OCI-LY1 (cell line): ENCODE results near the gene ZNF256.

Source experiments
- H2AFZ ChIP-seq: fragments of 200-600 bp; sonication (generic), shearing (Covaris generic); 2 replicates; pipeline ENCODE4 v1.6.0; 2014; ENCODE audit warnings: antibody characterized with exemption, mild to moderate bottlenecking, low read length
- H3F3A ChIP-seq: fragments of 200-600 bp; sonication (generic), shearing (Covaris generic); 2 replicates; pipeline ENCODE4 v1.6.0; 2014; ENCODE audit warnings: mild to moderate bottlenecking, antibody characterized with exemption, low read length, moderate library complexity; ENCODE audit not compliant: insufficient read depth
- H3K27ac ChIP-seq: fragments of 200-600 bp; sonication (generic); 2 replicates; pipeline ENCODE4 v1.5.1; 2014; ENCODE audit warnings: low read length, mixed run types, mild to moderate bottlenecking, low read depth; ENCODE audit not compliant: poor library complexity, severe bottlenecking
- H3K27me3 ChIP-seq: fragments of 200-600 bp; sonication (generic); 2 replicates; pipeline ENCODE4 v1.6.0; 2014; ENCODE audit warnings: antibody characterized with exemption, mild to moderate bottlenecking, low read length, moderate library complexity; ENCODE audit not compliant: insufficient read depth
- H3K36me3 ChIP-seq: fragments of 200-600 bp; sonication (generic); 2 replicates; pipeline ENCODE4 v1.6.1; 2014; ENCODE audit warnings: mild to moderate bottlenecking, antibody characterized with exemption, low read length, moderate library complexity, mixed read lengths; ENCODE audit not compliant: insufficient read depth
- H3K4me1 ChIP-seq: fragments of 200-600 bp; sonication (generic); 2 replicates; pipeline ENCODE4 v1.5.1; 2014; ENCODE audit warnings: mild to moderate bottlenecking, low read length, moderate library complexity; ENCODE audit not compliant: insufficient read depth, severe bottlenecking
- H3K4me2 ChIP-seq: fragments of 200-600 bp; sonication (generic), shearing (Covaris generic); 2 replicates; pipeline ENCODE4 v1.6.1; 2014; ENCODE audit warnings: low read length
- H3K4me3 ChIP-seq: fragments of 200-600 bp; sonication (generic); 2 replicates; pipeline ENCODE4 v1.5.1; 2014; ENCODE audit warnings: low read length, low read depth, mild to moderate bottlenecking, mixed read lengths; ENCODE audit not compliant: poor library complexity, severe bottlenecking
- H3K79me2 ChIP-seq: fragments of 200-600 bp; shearing (Covaris generic); 2 replicates; pipeline ENCODE4 v1.6.1; 2016; ENCODE audit warnings: mixed run types, low read length, mixed read lengths; ENCODE audit not compliant: insufficient read depth
- H3K9ac ChIP-seq: fragments of 200-600 bp; sonication (generic), shearing (Covaris generic); 2 replicates; pipeline ENCODE4 v1.6.1; 2014; ENCODE audit warnings: mild to moderate bottlenecking, low read length, mixed read lengths
- H3K9me2 ChIP-seq: fragments of 200-600 bp; sonication (generic), shearing (Covaris generic); 2 replicates; pipeline ENCODE4 v1.6.1; 2014; ENCODE audit warnings: low read depth, mild to moderate bottlenecking, low read length, mixed read lengths
- H3K9me3 ChIP-seq: fragments of 200-600 bp; shearing (Covaris generic); 2 replicates; pipeline ENCODE4 v1.6.1; 2014; ENCODE audit warnings: low read length, mixed read lengths
- H4K20me1 ChIP-seq: fragments of 200-600 bp; sonication (generic), shearing (Covaris generic); 2 replicates; pipeline ENCODE4 v1.6.0; 2016; ENCODE audit warnings: mild to moderate bottlenecking, low read length; ENCODE audit not compliant: insufficient read depth
- EZH2 ChIP-seq: fragments of 200-600 bp; sonication (generic), shearing (Covaris generic); IDR thresholded peaks from 2 replicates; pipeline ENCODE4 v1.8.0; 2017; ENCODE audit warnings: borderline replicate concordance, mixed run types, mild to moderate bottlenecking, antibody characterized with exemption, low read length, moderate library complexity, mixed read lengths
- TF ChIP-seq, protein P1 (sequence below): fragments of 200-600 bp; sonication (generic), shearing (Covaris generic); IDR thresholded peaks from 2 replicates; pipeline ENCODE4 v1.5.1; 2017; ENCODE audit warnings: mild to moderate bottlenecking, antibody characterized with exemption, low read length, moderate library complexity, mixed read lengths

The ZNF256 gene

DNA sequence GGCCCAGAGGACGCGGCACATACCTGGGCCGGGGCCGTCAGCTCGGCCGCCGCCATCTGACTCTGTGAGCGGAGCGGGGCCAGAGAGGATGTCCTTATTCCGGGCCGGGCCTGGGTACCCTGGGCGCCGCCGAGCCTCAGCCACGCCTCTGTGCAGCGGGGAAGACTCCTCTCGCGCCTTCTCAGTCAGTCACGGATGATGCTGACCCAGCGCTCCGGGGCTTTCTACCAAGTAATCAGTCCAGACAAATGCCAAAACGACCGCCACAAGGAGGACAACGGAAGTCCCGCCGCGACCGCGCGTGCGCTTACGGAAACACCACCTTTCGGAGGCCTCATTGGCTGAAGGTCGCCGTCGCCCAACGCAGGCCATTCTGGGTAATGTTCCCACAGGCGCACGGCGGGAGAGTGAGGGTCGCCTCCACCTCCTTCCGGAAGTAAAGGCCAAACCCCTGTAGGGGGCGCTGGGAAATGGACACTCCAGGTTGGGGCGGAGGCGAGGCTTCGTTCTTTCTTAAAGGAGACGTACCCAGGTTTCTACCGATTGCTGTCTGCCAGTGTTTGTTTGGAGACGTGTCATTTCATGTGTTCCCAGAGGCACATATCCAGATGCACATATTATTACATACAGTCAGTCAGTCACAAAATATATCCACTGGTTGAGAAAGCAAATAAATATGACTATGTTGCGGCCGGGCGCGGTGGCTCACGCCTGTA lies at the start of gene ZNF256:
Gene ZNF256 (minus strand): TSS at position 288 of the 716 bp plus-strand sequence. CDS start 232 bp downstream, at position 56.
- Histone ChIP-seq H3K36me3 (no peaks in the 10 kb centered on the region), H3K4me2 (no peak within 1 kb of the TSS), H3K9me2 (no peaks in the 10 kb centered on the region), H2AFZ (no peak within 1 kb of the TSS), H3K27ac (no peak within 1 kb of the TSS), H3K27me3 (no peaks in the 10 kb centered on the region), H4K20me1 (no peaks in the 10 kb centered on the region), H3K79me2 (no peaks in the 10 kb centered on the region), H3K4me3 (no peak within 1 kb of the TSS), H3K4me1 (no peaks in the 10 kb centered on the region), H3K9me3 (peaks cover 12% of the 10 kb centered on the region; the same call in 1 of the 2 replicates), H3F3A (no peaks in the 10 kb centered on the region), H3K9ac (no peak within 1 kb of the TSS)
- no peak for TF ChIP-seq EZH2
- TF ChIP-seq, protein P1, sequence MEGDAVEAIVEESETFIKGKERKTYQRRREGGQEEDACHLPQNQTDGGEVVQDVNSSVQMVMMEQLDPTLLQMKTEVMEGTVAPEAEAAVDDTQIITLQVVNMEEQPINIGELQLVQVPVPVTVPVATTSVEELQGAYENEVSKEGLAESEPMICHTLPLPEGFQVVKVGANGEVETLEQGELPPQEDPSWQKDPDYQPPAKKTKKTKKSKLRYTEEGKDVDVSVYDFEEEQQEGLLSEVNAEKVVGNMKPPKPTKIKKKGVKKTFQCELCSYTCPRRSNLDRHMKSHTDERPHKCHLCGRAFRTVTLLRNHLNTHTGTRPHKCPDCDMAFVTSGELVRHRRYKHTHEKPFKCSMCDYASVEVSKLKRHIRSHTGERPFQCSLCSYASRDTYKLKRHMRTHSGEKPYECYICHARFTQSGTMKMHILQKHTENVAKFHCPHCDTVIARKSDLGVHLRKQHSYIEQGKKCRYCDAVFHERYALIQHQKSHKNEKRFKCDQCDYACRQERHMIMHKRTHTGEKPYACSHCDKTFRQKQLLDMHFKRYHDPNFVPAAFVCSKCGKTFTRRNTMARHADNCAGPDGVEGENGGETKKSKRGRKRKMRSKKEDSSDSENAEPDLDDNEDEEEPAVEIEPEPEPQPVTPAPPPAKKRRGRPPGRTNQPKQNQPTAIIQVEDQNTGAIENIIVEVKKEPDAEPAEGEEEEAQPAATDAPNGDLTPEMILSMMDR: no peak

DNA sequence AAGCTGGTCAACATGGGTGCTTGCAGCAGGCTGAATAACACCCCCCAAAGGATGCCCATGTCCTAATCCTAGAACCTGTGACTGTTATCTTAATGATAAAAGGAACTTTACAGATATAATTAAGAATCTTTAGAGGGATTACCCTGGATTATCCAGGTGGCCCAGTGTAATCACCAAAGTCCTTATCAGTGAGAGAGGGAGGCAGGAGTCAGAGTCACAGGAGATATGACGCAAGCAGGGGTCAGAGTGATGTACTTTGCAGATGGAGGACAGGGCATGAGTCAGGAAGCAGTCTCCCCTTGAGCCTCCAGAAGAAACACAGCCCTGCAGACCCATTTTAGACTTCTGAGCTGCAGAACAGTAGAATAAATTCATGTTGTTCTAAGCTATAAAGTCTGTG lies 45.3 kb upstream of the ZNF256 start:
- H3K36me3 ChIP-seq: peaks cover 76% of the 10 kb centered on the region
- H3K4me3 ChIP-seq: no peak overlapping the region
- no peaks in the 10 kb centered on the region for H3F3A ChIP-seq
- H3K4me1 ChIP-seq: no peaks in the 10 kb centered on the region
- no peaks in the 10 kb centered on the region for H4K20me1 ChIP-seq
- H3K9me3 ChIP-seq: peaks cover 60% of the 10 kb centered on the region
- H3K27ac ChIP-seq: no peak overlapping the region
- no peak overlapping the region for H3K9ac ChIP-seq
- H3K9me2 ChIP-seq: no peaks in the 10 kb centered on the region
- H3K4me2 ChIP-seq: no peak overlapping the region
- H3K27me3 ChIP-seq: no peaks in the 10 kb centered on the region
- H3K79me2 ChIP-seq: no peaks in the 10 kb centered on the region
- no peak overlapping the region for H2AFZ ChIP-seq
- TF ChIP-seq, protein P1: no peak
- TF ChIP-seq EZH2: no peak

DNA sequence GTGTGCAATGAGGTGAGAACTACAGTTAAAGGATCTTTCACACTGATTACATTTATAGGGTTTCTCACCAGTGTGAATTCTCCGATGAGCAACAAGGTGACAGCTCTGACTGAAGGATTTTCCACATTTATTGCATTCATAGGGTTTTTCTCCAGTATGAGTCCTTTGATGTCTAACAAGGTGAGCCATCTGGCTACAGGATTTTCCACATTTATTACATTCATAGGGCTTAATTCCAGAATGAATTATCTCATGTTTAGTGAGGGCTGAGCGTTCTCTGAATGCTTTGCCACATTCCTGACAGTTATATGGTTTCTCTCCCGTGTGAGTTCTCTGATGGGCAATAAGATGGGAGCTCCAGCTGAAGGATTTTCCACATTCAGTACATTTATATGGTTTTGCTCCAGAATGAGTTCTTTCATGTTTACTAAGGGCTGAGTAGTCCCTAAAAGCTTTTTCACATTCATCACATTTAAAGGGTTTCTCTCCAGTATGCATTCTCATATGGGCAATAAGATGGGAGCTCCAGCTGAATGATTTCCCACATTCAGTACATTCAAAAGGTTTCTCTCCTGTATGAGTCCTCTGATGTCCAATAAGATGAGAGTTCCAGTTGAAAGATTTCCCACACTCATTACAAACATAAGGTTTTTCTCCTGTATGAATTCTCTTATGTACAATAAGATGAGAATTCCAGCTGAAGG lies 31.2 kb upstream of the ZNF256 start:
- H3K4me3 ChIP-seq: no peak overlapping the region
- H3K27ac ChIP-seq: no peak overlapping the region
- no peaks in the 10 kb centered on the region for H3F3A ChIP-seq
- no peak overlapping the region for H3K9ac ChIP-seq
- no peak overlapping the region for H2AFZ ChIP-seq
- H3K9me3 ChIP-seq: peaks cover 81% of the 10 kb centered on the region
- peaks cover 53% of the 10 kb centered on the region for H3K36me3 ChIP-seq
- no peaks in the 10 kb centered on the region for H3K9me2 ChIP-seq
- H3K4me1 ChIP-seq: no peaks in the 10 kb centered on the region
- no peaks in the 10 kb centered on the region for H3K79me2 ChIP-seq
- H4K20me1 ChIP-seq: no peaks in the 10 kb centered on the region
- H3K4me2 ChIP-seq: no peak overlapping the region
- TF ChIP-seq, protein P1: no peak
- TF ChIP-seq EZH2: no peak
- no peaks in the 10 kb centered on the region for H3K27me3 ChIP-seq
